GM19238 (cell line): Measurements from ENCODE around the gene ZCCHC10.
"Not testable (repeated sequence)": the region's sequence is repeated elsewhere in the genome, so short reads cannot be mapped to it uniquely, and the experiment has no call there.

ENCODE experiments used
- DNase-seq: peaks from one replicate; pipeline ENCODE4 v3.0.0; 2011; ENCODE audit warnings: low spot score; ENCODE audit not compliant: insufficient read length

ZCCHC10 gene

GRCh38 chr5:133025804-133026663 is at the start of gene ZCCHC10:
TSS of gene ZCCHC10 (minus strand) at chr5:133026549. CDS start at chr5:133026537, 12 bp downstream.
- peak; percentile 80 for DNase-seq

- DNase-seq, result no peak
Observed at GRCh38 chr5:133075572-133076536, 49.5 kb upstream of the ZCCHC10 start.

- DNase-seq, result no peak
Observed at GRCh38 chr5:133072021-133072420, 45.7 kb upstream of the ZCCHC10 start.

- DNase-seq, result no peak
Observed at GRCh38 chr5:133066045-133066444, 39.7 kb upstream of the ZCCHC10 start.

- no peak for DNase-seq
Observed at GRCh38 chr5:133065471-133065870, 39.1 kb upstream of the ZCCHC10 start.

GRCh38 chr5:133063965-133064364 is 37.6 kb upstream of the ZCCHC10 start:
- no peak for DNase-seq

- DNase-seq, result no peak
Observed at GRCh38 chr5:133062276-133062675, 35.9 kb upstream of the ZCCHC10 start.

GRCh38 chr5:133059621-133060020 is 33.3 kb upstream of the ZCCHC10 start:
- DNase-seq, result no peak

GRCh38 chr5:133056891-133057290 is 30.5 kb upstream of the ZCCHC10 start:
- no peak for DNase-seq

- no peak for DNase-seq
Observed at GRCh38 chr5:133054697-133055471, 28.5 kb upstream of the ZCCHC10 start.

GRCh38 chr5:133053448-133053847 is 27.1 kb upstream of the ZCCHC10 start:
- no peak for DNase-seq

- DNase-seq, result peak; percentile 52
Observed at GRCh38 chr5:133052317-133053175, 26.2 kb upstream of the ZCCHC10 start.

- DNase-seq, result peak; percentile 94
Observed at GRCh38 chr5:133051542-133052316, 25.4 kb upstream of the ZCCHC10 start, which contains the start of gene HSPA4. TSS of gene HSPA4 (plus strand) at chr5:133052013. CDS start at chr5:133052251, 238 bp downstream.

GRCh38 chr5:133051061-133051541 is 24.8 kb upstream of the ZCCHC10 start:
- peak; percentile 18 for DNase-seq

GRCh38 chr5:133050521-133050920 is 24.2 kb upstream of the ZCCHC10 start:
- DNase-seq, result no peak

GRCh38 chr5:133049726-133050048 is 23.3 kb upstream of the ZCCHC10 start:
- DNase-seq, result no peak

- DNase-seq, result no peak
Observed at GRCh38 chr5:133048993-133049725, 22.8 kb upstream of the ZCCHC10 start.

- DNase-seq, result no peak
Observed at GRCh38 chr5:133047404-133047803, 21.1 kb upstream of the ZCCHC10 start.

- DNase-seq, result not testable (repeated sequence)
Observed at GRCh38 chr5:133046560-133046959, 20.2 kb upstream of the ZCCHC10 start.
